GM21367 (cell line): ENCODE data around the gene SSX7.
"Not testable (repeated sequence)": the region's sequence is repeated elsewhere in the genome, so short reads cannot be mapped to it uniquely, and the experiment has no call there.

ENCODE experiments used
- ATAC-seq: cut with Tn5 transposase; IDR thresholded peaks from one replicate; pipeline ENCODE4 v1.9.1; 2021; ENCODE audit not compliant: unreplicated experiment

The SSX7 gene

DNA sequence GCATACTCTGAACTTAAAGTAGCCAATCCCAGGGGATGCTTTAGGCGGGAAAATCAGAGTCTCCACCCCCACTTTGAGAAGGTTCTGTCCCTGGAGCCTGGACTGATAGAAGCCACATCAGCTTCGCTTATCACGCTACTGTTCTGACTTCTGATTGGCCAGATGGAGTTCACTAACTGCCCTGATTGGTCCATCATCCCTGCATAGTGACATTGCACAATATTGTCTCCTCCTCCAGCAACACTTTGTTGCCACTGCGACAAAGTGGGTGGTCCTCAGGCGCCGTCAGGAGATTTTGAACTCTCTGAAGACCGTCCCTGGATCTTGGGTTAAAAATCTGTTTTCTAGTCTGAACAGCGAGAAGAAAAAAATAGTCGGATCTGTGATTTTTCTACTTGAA, at the start of gene SSX7:
SSX7 (minus strand) TSS at position 101 of the 400 bp plus-strand sequence. CDS start 1,428 bp downstream, outside the sequence.
- ATAC-seq: not testable (repeated sequence)

GRCh38 chrX:52692034-52692433, 37.3 kb upstream of the SSX7 start:
- ATAC-seq: not testable (repeated sequence)

- ATAC-seq: not testable (repeated sequence)
Measured at GRCh38 chrX:52662218-52662617, 7.5 kb upstream of the SSX7 start.

DNA sequence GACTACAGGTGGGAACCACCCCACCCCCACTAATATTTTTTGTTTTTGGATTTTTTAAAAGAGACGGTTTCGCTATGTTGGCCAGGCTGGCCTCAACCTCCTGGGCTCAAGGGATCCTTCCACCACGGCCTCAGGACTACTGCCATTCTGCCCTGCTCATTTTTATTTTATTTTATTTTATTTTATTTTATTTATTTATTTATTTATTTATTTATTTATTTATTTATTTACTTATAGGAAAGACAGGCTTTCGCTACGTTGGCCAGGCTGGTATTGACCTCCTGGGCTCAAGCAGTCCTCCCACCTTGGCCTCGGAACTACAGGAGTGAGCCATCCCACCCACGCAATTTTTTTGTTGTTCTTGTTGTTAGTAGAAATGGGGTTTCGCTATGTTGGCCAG, 775 bp upstream of the SSX7 start:
- ATAC-seq: not testable (repeated sequence)

- ATAC-seq: not testable (repeated sequence)
Measured at GRCh38 chrX:52650676-52651075, 4.0 kb downstream of the SSX7 start.

DNA sequence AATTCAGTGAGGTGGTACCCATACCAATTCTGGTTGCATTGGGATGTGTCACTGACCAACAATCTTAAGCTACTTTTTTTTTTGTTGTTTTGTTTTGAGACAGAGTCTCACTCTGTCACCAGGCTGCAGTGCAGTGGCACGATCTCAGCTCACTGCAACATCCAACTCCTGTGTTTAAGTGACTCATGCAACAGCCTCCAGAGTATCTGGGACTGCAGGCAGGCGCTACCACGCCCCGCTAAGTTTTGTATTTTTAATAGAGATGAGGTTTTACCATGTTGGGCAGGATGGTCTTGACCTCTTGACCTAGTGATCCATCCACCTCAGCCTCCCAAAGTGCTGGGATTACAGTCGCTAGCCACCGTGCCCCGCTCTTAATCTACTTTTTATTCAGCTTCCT, 5.7 kb downstream of the SSX7 start:
- ATAC-seq: not testable (repeated sequence)

DNA sequence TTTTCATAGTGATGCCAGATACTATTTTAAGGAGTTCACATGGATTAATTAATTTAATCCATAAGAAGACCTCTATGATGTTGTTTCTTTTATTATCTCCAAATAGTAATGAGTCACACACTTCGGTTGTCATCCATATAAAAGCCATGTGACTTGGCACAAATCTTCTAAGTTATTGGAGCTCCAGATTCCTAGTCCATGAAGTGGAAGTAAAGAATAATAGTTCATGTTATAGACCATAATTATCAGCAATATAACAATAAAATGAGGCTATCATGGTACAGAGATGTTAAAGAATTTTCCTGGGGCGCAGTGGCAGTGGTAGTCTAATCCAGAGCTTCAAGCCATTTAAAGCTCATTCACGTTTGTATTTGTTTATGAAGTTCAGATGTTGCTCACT, 26.2 kb downstream of the SSX7 start:
- ATAC-seq: not testable (repeated sequence)

GRCh38 chrX:52620661-52621060, 34.0 kb downstream of the SSX7 start:
- ATAC-seq: not testable (repeated sequence)

DNA sequence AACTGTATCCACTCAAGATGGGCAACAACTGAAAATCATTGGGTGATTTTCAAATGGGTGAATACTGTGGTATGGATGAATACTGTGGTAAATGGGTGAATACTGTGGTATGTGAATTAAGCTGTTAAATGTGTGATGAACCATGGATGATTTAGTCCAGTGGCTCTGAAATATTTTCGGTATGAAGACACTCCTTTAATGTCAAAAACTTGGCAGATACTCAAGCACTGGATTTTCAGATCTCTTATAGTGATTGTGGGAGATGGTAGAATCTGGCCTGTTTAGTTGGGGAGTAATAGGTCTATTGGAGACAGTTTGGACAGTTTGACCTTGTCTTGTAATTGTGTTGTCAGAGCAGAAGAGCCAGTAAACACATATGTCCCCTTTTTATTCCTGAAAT, 45.7 kb downstream of the SSX7 start:
- ATAC-seq: no peak

- not testable (repeated sequence) for ATAC-seq
Measured at GRCh38 chrX:52603151-52603550, 51.5 kb downstream of the SSX7 start.

- no peak for ATAC-seq
Measured at GRCh38 chrX:52598886-52599285, 55.8 kb downstream of the SSX7 start.

DNA sequence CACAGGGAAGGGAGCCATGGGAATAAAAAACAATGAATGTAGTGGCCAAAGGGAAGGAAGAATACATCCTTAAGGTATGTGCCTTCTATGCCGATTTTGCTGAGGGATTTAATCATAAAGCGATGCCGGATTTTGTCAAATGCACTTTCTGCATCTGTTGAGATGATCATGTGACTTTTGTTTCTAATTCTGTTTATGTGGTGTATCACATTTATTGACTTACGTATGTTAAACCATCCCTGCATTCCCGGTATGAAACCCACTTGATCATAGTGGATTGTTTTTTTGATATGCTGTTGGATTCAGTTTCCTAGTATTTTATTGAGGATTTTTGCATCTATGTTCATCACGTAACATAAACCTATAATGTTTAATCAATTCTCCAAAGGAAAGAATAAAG, 60.0 kb downstream of the SSX7 start:
- ATAC-seq: no peak
